Stimulated activated CD8-positive, alpha-beta memory T cell treated with anti-CD3 and anti-CD28 coated beads, Interleukin-4, amount 100 ng/mL, for 24 hours (primary cell): ENCODE measurements around the gene GPATCH2.

Experiments
- DNase-seq: peaks from one replicate; pipeline ENCODE4 v3.0.0-alpha.2; 2020; ENCODE audit warnings: low read depth

Gene GPATCH2

DNA sequence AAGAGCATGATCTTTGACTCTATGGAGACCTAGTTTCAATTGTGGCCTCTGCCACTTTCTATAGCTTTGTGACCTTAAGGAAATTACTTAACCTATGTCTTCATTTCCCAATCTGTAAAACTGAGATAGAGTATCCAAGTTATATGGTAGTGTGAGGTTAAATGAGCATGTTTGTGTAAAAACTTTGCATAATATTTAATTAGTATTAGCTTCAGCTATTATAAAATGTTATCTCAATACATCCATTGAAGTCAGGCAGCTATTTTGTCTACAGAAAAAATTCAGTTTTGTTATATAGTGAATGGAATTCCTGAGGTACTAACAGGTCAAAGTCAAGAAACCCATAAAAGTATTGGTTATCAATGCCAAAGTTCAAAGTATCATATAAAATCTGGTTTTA is 53.6 kb downstream of the GPATCH2 start:
- no peak for DNase-seq

DNA sequence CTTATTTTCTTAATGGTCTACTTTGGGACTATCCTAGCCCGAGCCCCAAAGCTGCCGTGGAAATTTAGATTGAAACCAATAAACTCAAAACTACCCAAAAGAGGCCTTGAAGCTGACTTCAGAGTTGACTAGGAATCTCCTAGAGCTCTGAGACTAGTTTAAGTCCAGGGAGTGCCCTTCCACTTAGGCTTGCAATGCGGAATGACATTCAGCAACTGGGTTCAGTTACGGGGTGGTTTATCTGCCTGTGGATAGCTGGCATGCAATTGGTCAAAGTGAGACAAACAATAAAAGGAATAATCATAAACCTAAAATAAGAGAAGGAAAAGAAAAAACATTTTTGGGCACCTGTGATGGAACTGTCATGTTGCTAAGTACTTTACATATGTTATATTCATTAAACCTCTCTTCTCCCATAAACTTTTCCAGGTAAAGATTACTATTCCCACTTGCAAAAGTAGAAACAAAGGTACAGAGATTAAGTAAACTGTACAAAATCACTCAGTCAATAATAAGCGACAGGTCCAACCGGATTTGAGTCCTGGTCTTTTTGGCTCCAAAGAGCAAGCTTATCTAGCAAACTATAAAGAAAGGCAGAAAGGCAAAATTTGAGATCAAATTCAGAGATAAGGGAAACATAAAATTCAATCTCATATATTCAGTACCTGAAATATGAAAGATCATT is 56.5 kb downstream of the GPATCH2 start:
- no peak for DNase-seq

DNA sequence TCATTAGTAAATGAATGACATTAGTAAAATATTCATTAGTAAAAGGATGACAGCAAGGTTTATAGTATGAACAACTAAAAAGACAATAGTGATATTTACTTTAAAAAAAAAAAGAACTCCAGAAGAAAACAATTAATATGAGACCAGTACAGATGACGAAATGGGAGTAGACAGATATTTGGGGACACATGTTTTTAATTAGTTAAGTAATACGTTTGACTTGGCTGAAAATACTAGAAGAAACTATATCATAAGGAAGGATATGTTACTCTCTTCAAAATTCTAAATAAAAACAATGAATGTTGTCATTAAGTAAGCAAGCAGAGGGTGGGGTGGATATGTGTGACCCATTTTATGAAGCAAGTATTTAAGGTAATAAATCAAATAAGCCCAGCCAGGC is 61.9 kb downstream of the GPATCH2 start:
- no peak for DNase-seq

DNA sequence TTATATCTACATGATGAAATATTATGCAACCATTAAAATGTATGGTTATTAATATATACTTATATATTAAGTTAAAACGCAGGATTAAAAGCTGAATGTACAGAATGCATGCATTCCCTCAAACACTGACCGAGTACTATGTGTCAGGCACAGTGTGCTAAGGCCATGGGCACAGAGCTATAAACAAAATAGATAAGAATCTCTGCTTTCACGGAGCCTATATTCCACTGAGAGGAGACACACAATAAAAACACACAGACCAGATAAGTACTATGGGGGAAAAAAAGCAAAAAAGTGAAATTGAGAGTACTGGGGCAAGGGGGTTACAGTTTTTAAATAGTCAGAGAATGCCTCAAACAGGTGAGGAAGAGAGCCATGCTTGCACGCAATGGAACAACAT is 62.7 kb downstream of the GPATCH2 start:
- no peak for DNase-seq

DNA sequence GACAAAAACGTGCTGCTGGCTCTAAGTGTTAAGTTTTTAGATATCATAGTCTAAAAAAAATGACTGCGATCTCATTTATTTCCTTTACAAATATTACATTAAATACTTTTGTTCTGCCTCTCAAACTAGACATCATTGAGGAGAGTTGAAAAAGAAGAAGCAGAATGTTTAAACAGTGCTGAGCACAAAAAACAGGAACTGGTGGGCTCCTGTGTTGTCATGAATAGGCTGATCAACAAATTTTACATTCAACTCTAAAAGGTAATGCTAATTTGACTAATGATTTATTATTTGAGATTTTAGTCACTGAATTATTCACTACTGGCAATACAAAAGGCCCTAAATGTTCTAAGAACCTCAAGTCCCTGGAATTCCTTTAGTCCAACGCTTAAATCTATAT is 66.1 kb downstream of the GPATCH2 start:
- no peak for DNase-seq

DNA sequence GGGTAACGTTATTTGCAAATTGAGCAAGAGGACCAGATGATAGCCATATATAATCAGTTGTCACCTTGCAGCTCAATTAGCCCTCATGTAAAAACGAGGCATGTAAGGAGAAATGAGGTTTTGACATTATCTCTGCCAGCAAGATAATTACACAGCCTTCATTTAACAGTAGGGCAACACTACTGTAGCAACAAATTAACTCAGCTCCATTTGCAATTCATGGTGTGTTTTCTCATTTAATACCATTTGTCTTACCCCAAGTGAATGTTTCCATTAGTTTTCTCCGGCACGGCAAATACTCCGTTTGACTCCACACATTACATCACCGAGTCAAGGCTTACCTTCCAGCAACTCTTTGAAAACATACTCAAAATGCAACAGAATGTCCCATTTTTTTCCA is 66.7 kb downstream of the GPATCH2 start:
- DNase-seq = no peak

DNA sequence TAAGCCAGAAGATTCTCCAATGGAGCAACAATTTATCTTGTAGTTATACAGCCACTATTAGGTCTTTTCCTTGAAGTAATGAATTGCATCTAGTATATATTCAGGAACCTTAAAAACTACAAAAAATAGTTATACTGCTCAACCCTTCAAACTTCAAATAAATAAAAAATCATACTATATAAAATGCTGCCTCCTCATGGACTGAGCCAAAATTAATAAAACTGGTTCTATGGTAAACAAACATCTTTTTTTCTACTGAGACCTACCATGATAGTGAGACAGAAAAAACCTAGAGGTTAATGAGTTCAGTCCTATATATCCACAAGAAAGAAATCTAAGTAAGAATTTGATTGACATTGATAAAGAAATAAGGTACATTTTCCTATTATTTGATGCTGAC is 67.7 kb downstream of the GPATCH2 start:
- no peak for DNase-seq

DNA sequence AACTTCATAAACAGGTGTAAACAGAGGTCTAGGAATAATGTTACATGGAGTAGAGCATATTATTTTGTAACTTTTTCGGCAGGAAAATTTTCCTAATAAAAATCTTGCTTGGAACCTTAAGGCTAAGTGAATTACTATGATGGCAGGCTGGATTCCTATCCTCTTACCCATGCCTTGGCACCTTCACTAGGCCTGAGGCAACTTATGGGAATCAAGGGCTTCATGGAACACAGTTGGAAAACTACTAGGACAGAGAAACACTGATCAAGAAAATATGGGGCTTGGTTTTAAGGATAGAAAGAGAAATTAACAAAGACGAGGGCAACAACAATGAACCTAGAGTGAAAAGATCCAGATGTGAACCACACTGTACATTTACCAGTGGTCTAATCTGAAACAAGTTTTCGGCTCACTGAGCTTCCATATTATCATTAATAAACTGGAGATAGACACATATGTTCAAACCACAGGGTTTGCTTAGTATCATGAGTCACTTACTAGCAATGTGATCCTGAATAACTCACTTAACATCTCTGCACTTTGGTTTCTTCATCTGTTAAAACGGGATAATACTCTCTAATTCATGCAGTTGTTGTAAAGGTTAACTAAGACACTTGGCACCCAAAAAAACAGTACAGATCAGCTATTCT is 68.5 kb downstream of the GPATCH2 start:
- no peak for DNase-seq

DNA sequence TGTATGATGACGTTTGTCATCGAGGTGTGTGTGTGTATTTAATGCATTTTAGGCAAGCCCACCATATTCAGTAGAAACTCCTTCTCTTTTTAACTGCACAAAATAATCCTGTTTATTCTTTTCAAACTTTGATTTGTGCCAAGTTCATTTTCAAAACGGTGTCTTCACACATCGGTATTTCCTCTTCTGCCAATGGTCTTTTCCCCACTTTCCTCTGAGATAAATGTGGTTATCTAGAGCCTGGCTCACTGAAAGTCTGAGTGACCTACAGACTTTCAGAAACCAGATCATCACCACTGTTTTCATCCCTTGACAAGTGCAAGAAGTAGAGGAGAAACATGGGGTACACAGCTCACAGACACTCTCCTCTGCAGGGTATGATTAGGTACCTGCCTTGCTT is 69.4 kb downstream of the GPATCH2 start:
- no peak for DNase-seq

DNA sequence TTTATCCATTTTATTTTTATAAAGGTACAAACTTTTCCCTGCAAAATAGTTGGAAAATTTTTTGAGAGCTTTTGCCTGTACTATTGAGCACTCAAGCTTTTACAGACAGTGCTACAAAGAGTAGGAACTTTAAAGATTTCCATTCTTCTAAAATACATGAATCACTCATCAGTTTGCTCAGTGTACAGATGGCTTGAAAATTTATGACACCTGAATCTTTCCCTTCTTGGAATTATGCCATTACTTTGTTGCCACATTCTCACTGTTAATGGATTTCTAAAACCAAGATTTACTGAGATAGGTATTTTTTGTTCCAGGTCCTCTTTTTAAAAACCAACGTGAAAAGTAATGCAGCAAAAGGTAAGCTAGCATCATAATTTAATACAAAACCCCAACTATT is 76.0 kb downstream of the GPATCH2 start:
- DNase-seq = no peak

DNA sequence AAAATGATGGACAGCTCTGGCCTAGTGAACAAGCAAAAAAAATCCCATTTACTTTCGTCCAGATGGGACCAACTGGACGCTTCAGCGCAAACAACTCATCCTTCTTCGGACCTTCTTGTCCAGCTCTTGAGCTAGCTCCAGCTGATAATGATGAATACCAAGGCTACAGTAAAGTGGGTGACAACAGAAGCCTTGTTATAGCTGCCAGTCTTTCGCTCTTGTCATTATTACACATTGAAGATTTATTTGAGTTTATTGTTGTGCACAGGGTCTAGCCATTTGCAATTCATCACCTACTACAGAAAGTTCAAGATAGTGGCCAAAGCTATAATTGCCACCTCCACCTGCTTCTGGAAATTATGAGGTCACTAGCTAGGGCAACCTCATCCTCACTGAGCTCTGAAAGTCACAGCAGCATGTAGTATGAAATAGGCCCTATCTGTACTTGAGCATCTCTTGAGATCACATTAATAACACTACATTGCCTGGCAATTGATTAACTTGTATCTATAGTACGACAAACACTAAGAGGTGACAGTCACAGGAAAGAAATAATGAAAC is 76.9 kb downstream of the GPATCH2 start:
- no peak for DNase-seq

DNA sequence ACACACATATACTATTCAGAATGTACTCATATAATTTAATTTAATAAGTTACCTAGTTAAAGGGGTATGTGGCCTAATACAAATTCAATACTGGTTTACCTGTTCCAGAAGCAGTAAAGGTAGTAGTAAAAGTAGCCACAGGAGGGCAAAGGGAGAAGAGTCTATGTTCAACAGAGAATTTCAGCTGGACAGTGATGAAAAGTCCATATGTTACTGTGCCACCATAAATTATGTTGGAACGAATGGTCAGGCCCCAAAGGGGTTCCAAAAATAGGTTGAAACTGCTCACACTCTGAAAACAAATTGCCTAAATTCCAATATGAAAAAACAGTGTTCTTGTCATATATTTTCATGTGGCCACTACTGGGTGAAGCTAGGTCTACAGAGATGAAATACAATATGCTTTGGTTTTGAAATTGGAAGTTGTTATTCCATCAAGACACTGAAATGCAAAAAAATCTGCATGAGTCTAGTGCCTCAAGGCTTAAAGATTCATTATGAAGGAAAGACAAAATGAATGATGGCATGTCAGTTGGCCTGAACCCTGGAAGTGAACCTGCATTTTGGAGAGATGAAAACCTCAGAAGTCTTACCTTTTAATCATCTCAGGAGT is 78.4 kb downstream of the GPATCH2 start:
- no peak for DNase-seq

DNA sequence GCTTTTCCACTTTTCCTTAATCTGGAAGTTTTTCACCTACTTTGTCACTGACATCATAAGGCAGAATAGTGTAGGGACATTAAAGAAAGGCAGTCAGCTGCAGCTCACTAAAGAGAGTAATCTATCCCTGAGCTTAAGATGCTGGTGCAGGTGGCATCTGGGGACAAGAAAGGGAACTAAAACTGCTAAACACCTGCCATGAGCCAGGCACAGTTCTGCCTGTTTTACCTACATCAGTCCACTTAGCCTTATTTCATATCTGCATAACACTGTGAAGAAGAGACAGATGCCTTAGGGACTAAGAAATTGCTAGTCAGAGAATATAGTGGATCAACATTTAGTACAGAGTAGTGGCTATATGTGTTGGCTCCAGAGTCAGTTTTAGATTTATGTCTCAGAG is 88.1 kb downstream of the GPATCH2 start:
- DNase-seq = no peak

DNA sequence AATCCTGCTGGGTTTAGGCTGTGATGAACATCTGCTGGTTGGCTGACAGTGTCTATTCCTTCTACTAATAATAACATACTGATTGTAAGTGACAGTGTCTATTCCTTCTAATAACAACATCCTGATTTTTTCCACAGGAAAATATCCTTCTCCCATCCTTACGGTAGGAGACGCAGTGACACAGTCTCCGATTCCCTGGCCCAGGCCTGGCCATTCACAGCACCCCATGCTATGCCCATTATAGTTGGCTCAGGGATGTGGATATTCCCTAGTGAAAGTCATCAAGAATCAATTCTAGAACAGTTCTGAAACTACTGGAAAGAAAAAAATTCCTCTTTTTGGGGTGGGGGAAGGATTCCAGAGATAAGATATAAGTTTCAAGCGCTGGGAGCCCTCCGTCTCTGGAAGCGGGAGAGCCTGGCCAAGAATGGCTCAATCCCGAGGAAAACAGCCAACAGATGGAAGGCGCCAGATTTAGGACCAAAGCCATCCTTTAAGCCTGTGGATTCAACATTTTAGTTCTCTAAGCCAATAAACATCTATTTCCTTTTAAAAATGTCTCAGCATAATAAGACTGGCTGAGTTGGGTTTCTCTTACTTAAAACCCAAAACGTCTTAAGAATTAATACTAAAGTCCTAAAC is 88.6 kb downstream of the GPATCH2 start:
- DNase-seq = no peak

DNA sequence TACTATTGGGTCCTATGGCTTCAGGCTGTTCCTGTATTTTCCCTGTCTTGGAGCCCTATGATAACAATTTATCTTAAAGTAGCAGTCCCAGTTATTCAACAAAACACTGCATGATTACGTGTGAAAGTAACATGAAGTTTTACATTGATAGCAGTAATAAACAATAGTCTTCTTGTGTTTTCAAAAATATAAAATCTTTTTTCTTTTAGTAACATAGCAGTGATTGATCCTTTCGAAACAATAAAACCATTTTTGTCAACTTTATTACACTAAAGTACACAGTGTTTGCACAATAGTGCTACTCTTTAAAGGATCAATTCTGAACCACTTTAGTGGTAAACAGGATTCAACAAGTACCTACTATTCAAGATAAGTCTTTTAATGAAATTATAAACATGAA is 90.6 kb downstream of the GPATCH2 start:
- no peak for DNase-seq

DNA sequence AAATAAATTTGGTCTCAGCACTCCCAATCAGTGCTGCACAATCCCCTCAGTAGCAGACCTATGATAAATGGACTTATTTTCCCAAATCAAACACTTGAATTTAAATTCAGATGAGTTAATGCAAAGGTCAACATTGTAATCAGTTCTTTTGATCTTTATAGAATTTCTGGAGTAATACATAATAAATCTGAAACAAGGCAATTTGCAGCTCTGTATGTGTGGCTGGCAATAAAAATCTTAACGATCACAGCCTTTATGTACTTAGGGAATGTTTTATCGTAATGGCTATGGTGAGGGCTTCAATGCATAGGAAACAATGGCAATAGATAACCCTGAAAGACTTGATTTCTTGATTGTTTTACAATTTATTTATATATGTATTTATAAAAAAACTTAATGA is 91.4 kb downstream of the GPATCH2 start:
- no peak for DNase-seq

DNA sequence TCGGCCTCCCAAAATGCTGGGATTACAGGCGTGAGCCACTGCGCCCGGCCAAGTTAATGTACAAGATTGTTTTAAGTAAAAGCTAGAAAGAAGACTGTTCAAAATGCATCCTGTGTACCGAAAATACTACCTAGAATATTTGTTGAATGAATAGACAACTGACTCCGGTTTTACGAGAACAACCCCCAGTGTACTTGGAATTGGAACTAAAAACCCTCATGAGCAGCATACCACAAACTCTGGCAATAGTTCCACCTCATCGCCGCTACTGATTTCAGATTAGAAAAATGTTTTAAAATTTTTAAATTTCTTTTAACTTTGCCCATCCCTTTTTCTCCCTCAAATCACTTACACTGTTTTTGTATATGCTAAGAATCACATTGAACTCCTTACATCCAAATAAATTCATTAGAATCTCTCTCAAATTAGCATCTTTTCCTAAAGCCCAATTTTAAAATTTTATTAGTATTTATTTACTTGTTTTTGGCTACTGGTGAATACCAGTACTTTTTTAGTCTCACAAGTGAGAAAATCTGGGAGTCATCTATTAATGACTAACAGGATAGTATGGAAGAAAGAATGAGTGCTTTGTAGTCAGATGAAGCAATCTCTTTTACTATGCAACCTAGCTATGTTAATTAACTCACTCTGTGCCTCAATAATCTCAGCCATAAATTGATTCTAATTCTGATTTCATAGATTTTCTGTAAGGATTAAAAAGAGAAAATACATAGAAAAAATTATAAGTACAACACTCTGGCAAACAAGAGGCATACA is 95.1 kb downstream of the GPATCH2 start:
- no peak for DNase-seq

DNA sequence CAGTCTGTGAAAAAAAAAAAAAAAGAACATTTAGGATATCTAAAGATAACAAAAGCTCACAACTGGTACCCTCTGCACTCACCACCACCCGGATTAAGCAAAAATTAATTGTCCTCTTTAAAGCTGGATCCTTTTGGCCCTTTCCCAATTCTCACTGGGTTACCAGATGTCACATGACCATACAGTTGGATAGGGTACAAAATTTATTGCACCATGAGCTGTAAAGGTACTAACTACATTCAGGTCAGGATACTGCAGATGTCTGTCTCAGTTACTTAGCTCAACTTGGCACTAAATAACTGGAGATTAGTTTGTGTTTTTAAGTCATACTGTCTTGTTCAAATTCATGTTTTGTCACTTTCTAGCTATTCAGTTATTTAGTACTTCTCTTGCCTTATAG is 96.3 kb downstream of the GPATCH2 start:
- no peak for DNase-seq

DNA sequence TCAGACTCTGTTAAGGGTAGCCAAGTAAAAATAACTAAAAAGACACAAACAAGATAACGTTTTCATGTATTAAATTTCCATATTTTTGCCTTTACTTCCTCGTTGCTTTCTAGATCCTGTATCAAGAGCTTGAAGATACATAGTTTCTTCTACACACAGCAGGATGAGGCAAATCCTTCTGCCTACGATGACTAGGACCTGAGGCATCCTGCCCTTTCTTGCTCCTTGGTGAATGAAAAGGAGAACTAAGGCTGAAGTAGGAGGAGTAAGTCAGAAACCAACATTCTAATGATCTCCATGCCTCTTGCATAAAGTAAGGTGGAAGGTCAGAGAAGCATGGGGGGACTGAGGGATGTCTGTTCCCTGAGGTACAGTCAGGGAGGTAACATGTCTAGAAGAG is 102.6 kb downstream of the GPATCH2 start:
- DNase-seq = no peak

DNA sequence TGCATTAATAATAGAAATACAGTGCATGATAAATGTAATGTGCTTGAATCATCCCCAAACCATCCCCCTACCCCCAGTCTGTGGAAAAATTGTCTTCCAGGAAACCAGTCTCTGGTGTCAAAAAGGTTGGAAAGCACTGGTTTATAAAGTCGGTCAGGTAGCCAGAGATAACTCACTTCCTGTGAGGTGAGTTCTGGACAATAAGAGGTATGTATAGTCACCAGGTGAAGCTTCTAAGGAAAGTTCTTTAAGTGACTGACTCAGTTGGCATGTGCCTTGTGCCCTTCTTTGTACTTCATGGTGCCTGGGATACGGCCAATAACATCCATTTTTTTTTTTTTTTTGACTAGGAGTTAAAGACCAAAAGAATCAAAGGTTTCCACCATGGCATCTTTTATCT is 103.7 kb downstream of the GPATCH2 start:
- no peak for DNase-seq

DNA sequence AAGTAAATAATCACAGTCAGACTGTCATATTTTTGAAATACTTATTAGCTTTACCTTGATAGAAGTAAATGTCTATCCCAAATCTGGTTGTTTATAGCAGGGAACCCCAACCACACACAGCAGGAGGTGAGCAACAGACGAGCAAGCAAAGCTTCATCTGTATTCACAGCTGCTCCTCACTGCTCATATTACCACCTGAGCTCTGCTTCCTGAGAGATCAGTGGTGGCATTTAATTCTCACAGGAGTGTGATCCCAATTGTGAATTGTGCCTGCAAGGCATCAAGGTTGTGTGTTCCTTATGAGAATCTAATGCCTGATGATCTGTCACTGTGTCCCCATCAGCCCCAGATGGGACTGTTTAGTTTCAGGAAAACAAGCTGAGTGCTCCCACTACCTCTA is 104.3 kb downstream of the GPATCH2 start:
- DNase-seq = no peak
